Type B pancreatic cell (in vitro differentiated cells): ENCODE measurements around the gene HAGH. TPM values are rescaled to one million over a fixed set of nuclear protein-coding genes. Genes with fewer than 3 reads are reported as not detected.

Experiments
- DNase-seq: peaks from one replicate; pipeline ENCODE4 v3.0.0; 2021; ENCODE audit warnings: mixed read lengths; ENCODE audit not compliant: unreplicated experiment; ENCODE audit errors: extremely low spot score
- H3K27ac Mint-ChIP-seq: 2 replicates; pipeline ENCODE4 v1.8.0; 2021; ENCODE audit warnings: mild to moderate bottlenecking, mixed read lengths
- H3K27me3 Mint-ChIP-seq: 2 replicates; pipeline ENCODE4 v1.8.0; 2021; ENCODE audit warnings: mixed read lengths
- H3K36me3 Mint-ChIP-seq: 2 replicates; pipeline ENCODE4 v1.8.0; 2021; ENCODE audit warnings: mixed read lengths
- H3K4me1 Mint-ChIP-seq: one replicate; pipeline ENCODE4 v1.8.0; 2021; ENCODE audit warnings: mixed read lengths; ENCODE audit not compliant: unreplicated experiment
- H3K4me3 Mint-ChIP-seq: 2 replicates; pipeline ENCODE4 v1.8.0; 2021; ENCODE audit warnings: mild to moderate bottlenecking, mixed read lengths
- H3K9me3 Mint-ChIP-seq: 2 replicates; pipeline ENCODE4 v1.8.0; 2021; ENCODE audit warnings: mixed read lengths
- total RNA-seq: library from RNA; stranded (reverse); gene quantifications from 2 replicates; pipeline ENCODE4 v1.2.1, GENCODE V29; 2021; ENCODE audit warnings: low replicate concordance
- TF ChIP-seq, protein P1 (sequence below): fragments of 200-600 bp; sonication (generic); conservative IDR thresholded peaks from 2 replicates; pipeline ENCODE4 v1.5.0; 2021; ENCODE audit warnings: antibody characterized with exemption, mild to moderate bottlenecking

Gene HAGH
- total RNA-seq, 1 donor from 2014 or later, result 36.7 TPM

DNA sequence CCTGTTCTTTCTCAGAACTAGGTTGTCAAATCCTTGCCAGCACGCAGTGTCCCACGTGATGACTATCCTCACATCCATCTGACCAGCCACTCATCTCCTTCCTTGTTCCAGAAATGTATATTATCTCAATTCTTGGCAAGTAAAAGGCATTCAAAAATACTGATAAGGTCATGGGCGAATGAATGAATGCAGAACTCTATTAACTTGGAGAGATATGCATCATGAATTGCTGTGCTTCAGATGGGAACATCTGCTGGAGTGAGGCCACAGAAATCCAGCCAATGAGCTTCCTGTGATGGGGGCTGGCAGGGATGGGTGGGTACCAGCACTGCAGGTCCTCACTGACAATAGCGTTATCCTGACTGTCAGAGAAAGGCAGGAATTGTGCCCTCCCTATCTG is 19.4 kb upstream of the HAGH start:
- H3K9me3 Mint-ChIP-seq, result no peaks in the 10 kb centered on the region
- H3K27me3 Mint-ChIP-seq, result peaks cover 36% of the 10 kb centered on the region

DNA sequence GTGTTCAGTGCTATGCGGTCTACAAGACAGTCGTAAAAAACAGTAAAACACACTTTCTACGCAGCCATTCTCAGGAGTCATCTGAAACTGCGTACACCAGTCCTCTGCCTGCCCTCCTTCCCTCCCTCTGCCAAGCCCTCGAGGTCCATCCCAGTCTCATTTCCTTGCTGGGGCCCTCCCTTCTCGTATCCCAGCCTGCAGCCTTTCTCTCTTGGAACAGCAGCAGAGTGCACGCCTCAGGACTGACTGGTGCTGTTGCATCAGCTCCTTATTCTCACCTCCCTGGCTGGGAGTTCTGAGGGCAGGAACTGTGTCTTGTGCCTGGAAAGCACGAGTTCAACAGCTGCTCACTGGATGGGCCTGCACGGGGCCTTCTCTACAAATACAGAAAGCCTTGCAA is 12.9 kb upstream of the HAGH start:
- Mint-ChIP-seq H3K27me3 (no peaks in the 10 kb centered on the region), H3K4me3 (no peak overlapping the region), H3K36me3 (no peaks in the 10 kb centered on the region), H3K9me3 (no peaks in the 10 kb centered on the region), H3K4me1 (no peaks in the 10 kb centered on the region), H3K27ac (no peak overlapping the region)
- TF ChIP-seq, protein P1, sequence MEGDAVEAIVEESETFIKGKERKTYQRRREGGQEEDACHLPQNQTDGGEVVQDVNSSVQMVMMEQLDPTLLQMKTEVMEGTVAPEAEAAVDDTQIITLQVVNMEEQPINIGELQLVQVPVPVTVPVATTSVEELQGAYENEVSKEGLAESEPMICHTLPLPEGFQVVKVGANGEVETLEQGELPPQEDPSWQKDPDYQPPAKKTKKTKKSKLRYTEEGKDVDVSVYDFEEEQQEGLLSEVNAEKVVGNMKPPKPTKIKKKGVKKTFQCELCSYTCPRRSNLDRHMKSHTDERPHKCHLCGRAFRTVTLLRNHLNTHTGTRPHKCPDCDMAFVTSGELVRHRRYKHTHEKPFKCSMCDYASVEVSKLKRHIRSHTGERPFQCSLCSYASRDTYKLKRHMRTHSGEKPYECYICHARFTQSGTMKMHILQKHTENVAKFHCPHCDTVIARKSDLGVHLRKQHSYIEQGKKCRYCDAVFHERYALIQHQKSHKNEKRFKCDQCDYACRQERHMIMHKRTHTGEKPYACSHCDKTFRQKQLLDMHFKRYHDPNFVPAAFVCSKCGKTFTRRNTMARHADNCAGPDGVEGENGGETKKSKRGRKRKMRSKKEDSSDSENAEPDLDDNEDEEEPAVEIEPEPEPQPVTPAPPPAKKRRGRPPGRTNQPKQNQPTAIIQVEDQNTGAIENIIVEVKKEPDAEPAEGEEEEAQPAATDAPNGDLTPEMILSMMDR, result no peak
- no peak for DNase-seq

More for the DNA sequence above, 19.4 kb upstream of the HAGH start:
- TF ChIP-seq, protein P1, result no peak
- no peak for DNase-seq
- no peak overlapping the region for H3K27ac Mint-ChIP-seq
- H3K4me1 Mint-ChIP-seq, result no peaks in the 10 kb centered on the region
- no peak overlapping the region for H3K4me3 Mint-ChIP-seq
- H3K36me3 Mint-ChIP-seq, result no peaks in the 10 kb centered on the region

DNA sequence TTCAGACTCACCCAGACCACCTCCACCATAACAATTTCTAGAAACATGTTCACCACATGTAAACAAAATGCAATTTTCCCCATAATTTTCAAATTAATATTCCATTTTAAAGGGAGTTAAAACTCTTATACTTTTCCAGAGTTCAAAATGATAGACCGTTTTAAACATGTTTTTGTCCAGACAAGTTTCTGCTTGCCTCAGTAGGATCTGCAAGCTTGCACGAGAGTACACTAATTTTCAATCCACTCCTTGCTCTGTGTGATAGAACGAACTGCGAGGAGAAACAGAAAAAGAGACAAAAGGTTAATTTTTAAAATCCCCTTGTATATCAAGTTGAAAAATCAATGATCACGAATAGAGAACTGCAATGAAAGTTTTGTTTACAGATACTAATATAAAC is 7.5 kb upstream of the HAGH start:
- Mint-ChIP-seq H3K4me1 (peaks cover 9% of the 10 kb centered on the region), H3K27ac (peak overlapping the region; percentile 71), H3K36me3 (peaks cover 7% of the 10 kb centered on the region), H3K9me3 (no peaks in the 10 kb centered on the region), H3K4me3 (peak overlapping the region; percentile 47), H3K27me3 (no peaks in the 10 kb centered on the region)
- no peak for DNase-seq
- TF ChIP-seq, protein P1, result no peak

DNA sequence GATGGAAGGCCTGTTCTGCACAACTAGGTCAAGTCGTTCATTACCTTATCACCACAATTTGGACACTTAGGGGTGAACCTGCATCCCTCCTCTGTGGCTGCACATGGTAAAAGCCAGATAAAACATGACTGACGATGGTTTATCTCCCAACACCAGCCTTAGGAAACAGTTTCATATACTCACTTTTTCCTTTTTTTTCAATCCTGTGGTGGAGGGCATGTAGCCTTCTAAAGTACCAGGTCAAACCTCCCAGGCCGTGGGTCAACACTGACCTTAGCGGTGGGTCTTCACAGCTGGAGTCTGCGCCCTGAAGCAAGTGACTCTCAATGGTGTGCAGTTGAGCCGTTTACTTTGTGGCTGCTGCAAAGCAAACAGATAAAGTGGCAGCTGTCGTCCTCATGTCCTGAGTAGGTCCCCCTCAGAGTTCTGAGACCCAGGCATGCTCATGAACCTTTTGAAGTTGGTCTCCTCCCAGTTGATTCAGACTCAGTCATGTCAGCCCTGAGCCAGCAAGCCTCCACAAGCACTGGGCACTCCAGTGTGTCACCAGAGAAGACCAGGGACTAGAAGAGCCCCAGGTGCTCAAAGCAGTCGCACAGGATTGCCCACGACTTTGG is 6.3 kb upstream of the HAGH start:
- TF ChIP-seq, protein P1, result no peak
- Mint-ChIP-seq H3K9me3 (no peaks in the 10 kb centered on the region), H3K27me3 (no peaks in the 10 kb centered on the region), H3K36me3 (peaks cover 9% of the 10 kb centered on the region), H3K27ac (peak overlapping the region; percentile 54), H3K4me1 (peaks cover 14% of the 10 kb centered on the region), H3K4me3 (peak overlapping the region; percentile 68)
- DNase-seq, result no peak

DNA sequence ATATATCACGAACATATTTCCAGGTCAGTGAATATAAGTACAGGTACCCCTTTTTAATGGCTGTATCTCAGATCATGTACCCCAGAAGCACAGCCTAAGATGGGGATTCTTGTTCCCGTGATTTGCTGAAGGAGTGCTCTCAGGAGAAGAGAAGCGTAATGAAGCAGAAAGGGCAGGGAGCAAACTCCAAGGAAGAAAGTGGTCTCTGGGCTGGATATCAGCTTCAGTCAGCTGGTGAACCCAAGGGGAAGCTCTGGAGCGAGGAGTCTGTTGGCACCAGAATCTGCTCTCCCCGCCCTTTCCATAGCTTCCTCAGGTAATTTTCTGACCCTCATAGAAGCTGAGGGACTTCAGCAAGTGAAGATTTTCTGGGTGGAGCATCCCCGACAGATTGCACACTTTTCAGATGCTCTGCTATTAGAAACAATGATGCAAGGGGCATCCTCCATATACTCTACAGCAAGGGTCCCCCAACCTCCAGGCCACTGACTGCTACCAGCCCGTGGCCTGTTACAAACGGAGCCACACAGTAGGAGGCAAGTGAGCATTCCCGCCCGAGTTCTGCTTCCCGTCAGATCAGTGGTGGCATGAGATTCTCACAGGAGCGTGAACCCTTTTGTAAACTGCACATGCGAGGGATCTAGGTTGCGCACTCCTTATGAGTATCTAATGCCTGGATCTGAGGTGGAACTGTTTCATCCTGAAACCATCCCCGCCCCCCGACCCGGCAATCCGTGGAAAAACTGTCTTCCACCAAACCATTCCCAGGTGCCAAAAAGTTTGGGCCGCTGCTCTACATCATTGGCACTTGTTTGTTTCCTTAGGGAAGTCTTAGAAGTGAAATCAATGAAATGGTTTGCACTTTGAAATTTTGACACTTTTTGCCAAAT is 4.8 kb upstream of the HAGH start:
- Mint-ChIP-seq H3K4me3 (no peak overlapping the region), H3K27ac (no peak overlapping the region), H3K4me1 (peaks cover 20% of the 10 kb centered on the region), H3K9me3 (no peaks in the 10 kb centered on the region), H3K27me3 (no peaks in the 10 kb centered on the region), H3K36me3 (peaks cover 9% of the 10 kb centered on the region)
- no peak for DNase-seq
- TF ChIP-seq, protein P1, result no peak
